GM23338 (cell line): ENCODE measurements around the gene BORCS8. TPM values are rescaled to one million over a fixed set of nuclear protein-coding genes. Genes with fewer than 3 reads are reported as not detected.

Experiments
- ATAC-seq: fragments of 200-7000 bp; cut with Tn5 transposase; 3 replicates; pipeline ENCODE4 v1.9.1; 2020
- DNase-seq: peaks from one replicate; pipeline ENCODE4 v3.0.0-alpha.2; 2015; ENCODE audit warnings: low spot score
- H2AFZ ChIP-seq: fragments of 200-600 bp; sonication (generic); 2 replicates; pipeline ENCODE4 v1.8.0; 2016; ENCODE audit warnings: antibody characterized with exemption, mild to moderate bottlenecking, moderate library complexity
- H3F3A ChIP-seq: fragments of 200-600 bp; sonication (generic); replicated peaks from 2 replicates; pipeline ENCODE4 v1.8.0; 2017; ENCODE audit warnings: antibody characterized with exemption, mixed run types, low read depth
- H3K27ac ChIP-seq: fragments of 200-600 bp; sonication (generic); 2 replicates; pipeline ENCODE4 v1.6.1; 2016; ENCODE audit warnings: low read depth
- H3K27me3 ChIP-seq: fragments of 200-600 bp; sonication (generic); 2 replicates; pipeline ENCODE4 v1.8.0; 2016; ENCODE audit warnings: mild to moderate bottlenecking, mixed run types, moderate library complexity; ENCODE audit not compliant: insufficient read depth
- H3K36me3 ChIP-seq: fragments of 200-600 bp; sonication (generic); 2 replicates; pipeline ENCODE4 v1.8.0; 2016; ENCODE audit warnings: mild to moderate bottlenecking; ENCODE audit not compliant: insufficient read depth
- H3K4me1 ChIP-seq: fragments of 200-600 bp; sonication (generic); 2 replicates; pipeline ENCODE4 v1.8.0; 2016; ENCODE audit warnings: mild to moderate bottlenecking, moderate library complexity; ENCODE audit not compliant: insufficient read depth
- H3K4me2 ChIP-seq: fragments of 200-600 bp; sonication (generic); 2 replicates; pipeline ENCODE4 v1.7.1; 2017; ENCODE audit warnings: mixed run types
- H3K4me3 ChIP-seq: fragments of 200-600 bp; sonication (generic); 2 replicates; pipeline ENCODE4 v1.6.1; 2016; ENCODE audit warnings: mixed run types
- H3K79me2 ChIP-seq: fragments of 200-600 bp; sonication (generic); replicated peaks from 2 replicates; pipeline ENCODE4 v1.8.0; 2017; ENCODE audit warnings: mild to moderate bottlenecking; ENCODE audit not compliant: insufficient read depth
- H3K9me2 ChIP-seq: fragments of 200-600 bp; sonication (generic); 2 replicates; pipeline ENCODE4 v1.8.0; 2017; ENCODE audit not compliant: insufficient read depth
- H4K20me1 ChIP-seq: fragments of 200-600 bp; sonication (generic); replicated peaks from 2 replicates; pipeline ENCODE4 v1.8.0; 2017; ENCODE audit warnings: mild to moderate bottlenecking; ENCODE audit not compliant: insufficient read depth
- H3K27ac Mint-ChIP-seq: 2 replicates; pipeline ENCODE4 v1.8.0; 2020; ENCODE audit warnings: inconsistent platforms, mild to moderate bottlenecking, moderate library complexity, mixed read lengths
- H3K27me3 Mint-ChIP-seq: 3 replicates; pipeline ENCODE4 v1.8.0; 2022; ENCODE audit warnings: low read depth, mild to moderate bottlenecking, moderate library complexity, mixed read lengths, inconsistent platforms; ENCODE audit not compliant: insufficient read depth, poor library complexity
- H3K36me3 Mint-ChIP-seq: 3 replicates; pipeline ENCODE4 v1.8.0; 2021; ENCODE audit warnings: low read depth, mild to moderate bottlenecking, inconsistent platforms, moderate library complexity, mixed read lengths
- H3K4me1 Mint-ChIP-seq: 3 replicates; pipeline ENCODE4 v1.8.0; 2020; ENCODE audit warnings: mild to moderate bottlenecking, inconsistent platforms, mixed read lengths
- H3K4me3 Mint-ChIP-seq: 3 replicates; pipeline ENCODE4 v1.8.0; 2021; ENCODE audit warnings: moderate library complexity, mild to moderate bottlenecking, inconsistent platforms, mixed read lengths
- H3K9me3 Mint-ChIP-seq: 3 replicates; pipeline ENCODE4 v1.8.0; 2020; ENCODE audit warnings: moderate library complexity, mild to moderate bottlenecking, inconsistent platforms, mixed read lengths
- CREB1 ChIP-seq: fragments of 250-450 bp; sonication (Bioruptor Pico); IDR thresholded peaks from 2 replicates; pipeline ENCODE4 v1.5.0; 2020; ENCODE audit warnings: low read depth, mild to moderate bottlenecking, moderate library complexity
- STAT1 ChIP-seq: IDR thresholded peaks from one replicate; pipeline ENCODE4 v1.6.1; 2016; ENCODE audit warnings: antibody characterized with exemption; ENCODE audit not compliant: unreplicated experiment
- ZNF114 ChIP-seq: fragments of 250-450 bp; sonication (Bioruptor Pico); IDR thresholded peaks from 2 replicates; pipeline ENCODE4 v1.5.0; 2020; ENCODE audit warnings: mild to moderate bottlenecking, moderate library complexity
- polyA plus RNA-seq: library from polyadenylated mRNA; unstranded; fragments of >200 nt; fragmentation: Nextera tagmentation; extraction: Ambion mirVana; gene quantifications from 2 replicates; pipeline ENCODE4 v1.2.1, GENCODE V29; 2016
- total RNA-seq: library from RNA; depleted of rRNA; stranded (reverse); fragments of >200 nt; shearing (Covaris generic); gene quantifications from 2 replicates; pipeline ENCODE4 v1.2.3, GENCODE V29; 2014
- TF ChIP-seq, protein P1 (sequence below): fragments of 250-450 bp; sonication (Bioruptor Pico); IDR thresholded peaks from 2 replicates; pipeline ENCODE4 v1.5.0; 2020; ENCODE audit warnings: mild to moderate bottlenecking, moderate library complexity
- TF ChIP-seq, protein P2 (sequence below), 2 experiments: fragments of 200-600 bp in 1 of 2; sonication (generic) in 1 of 2; conservative IDR thresholded peaks; 2 replicates each; pipeline versions ENCODE4 v1.5.1 to v1.6.1; 2016 to 2017; ENCODE audit warnings: antibody characterized with exemption in 2 of 2, low read depth in 2 of 2, mild to moderate bottlenecking in 2 of 2, moderate library complexity in 1 of 2

BORCS8 gene
- total and polyA plus RNA-seq, 2 experiments from 2014 or later = 15.1 to 18.8 TPM

DNA sequence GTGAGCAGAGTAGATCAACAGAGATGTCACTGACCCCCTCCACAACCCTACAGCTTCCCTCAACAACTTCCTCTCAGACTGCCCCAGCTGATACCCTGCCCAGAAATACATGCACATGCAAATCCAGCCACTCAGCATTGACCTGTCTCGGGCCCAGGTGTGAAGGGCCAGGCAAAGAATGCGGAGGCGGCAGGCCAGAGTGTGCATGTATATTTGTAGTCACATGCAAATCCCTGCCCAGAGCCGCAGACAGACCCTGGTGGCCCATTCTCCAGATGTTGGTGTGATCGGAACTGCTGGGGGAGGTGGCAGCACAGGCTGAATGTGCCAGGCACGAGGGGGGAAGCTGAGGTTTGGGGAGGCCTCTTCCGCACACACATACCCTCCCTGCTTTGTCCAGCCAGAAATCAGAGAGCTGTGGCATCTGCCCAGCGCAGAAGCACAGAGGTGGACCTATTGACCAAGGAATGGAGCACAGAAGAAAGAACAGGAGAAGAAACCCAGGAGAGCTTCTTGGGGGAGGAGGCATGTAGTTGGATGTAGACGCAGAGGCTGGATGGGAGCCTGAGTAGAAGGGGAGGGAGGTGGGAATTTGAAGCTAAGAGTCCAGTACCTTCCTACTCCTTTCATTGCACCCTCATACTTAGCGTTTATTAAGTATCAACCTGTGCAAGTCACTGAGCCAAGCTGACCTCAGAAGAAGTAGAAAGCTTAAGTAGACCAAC, 36.3 kb downstream of the BORCS8 start (continued):
- TF ChIP-seq, protein P1, sequence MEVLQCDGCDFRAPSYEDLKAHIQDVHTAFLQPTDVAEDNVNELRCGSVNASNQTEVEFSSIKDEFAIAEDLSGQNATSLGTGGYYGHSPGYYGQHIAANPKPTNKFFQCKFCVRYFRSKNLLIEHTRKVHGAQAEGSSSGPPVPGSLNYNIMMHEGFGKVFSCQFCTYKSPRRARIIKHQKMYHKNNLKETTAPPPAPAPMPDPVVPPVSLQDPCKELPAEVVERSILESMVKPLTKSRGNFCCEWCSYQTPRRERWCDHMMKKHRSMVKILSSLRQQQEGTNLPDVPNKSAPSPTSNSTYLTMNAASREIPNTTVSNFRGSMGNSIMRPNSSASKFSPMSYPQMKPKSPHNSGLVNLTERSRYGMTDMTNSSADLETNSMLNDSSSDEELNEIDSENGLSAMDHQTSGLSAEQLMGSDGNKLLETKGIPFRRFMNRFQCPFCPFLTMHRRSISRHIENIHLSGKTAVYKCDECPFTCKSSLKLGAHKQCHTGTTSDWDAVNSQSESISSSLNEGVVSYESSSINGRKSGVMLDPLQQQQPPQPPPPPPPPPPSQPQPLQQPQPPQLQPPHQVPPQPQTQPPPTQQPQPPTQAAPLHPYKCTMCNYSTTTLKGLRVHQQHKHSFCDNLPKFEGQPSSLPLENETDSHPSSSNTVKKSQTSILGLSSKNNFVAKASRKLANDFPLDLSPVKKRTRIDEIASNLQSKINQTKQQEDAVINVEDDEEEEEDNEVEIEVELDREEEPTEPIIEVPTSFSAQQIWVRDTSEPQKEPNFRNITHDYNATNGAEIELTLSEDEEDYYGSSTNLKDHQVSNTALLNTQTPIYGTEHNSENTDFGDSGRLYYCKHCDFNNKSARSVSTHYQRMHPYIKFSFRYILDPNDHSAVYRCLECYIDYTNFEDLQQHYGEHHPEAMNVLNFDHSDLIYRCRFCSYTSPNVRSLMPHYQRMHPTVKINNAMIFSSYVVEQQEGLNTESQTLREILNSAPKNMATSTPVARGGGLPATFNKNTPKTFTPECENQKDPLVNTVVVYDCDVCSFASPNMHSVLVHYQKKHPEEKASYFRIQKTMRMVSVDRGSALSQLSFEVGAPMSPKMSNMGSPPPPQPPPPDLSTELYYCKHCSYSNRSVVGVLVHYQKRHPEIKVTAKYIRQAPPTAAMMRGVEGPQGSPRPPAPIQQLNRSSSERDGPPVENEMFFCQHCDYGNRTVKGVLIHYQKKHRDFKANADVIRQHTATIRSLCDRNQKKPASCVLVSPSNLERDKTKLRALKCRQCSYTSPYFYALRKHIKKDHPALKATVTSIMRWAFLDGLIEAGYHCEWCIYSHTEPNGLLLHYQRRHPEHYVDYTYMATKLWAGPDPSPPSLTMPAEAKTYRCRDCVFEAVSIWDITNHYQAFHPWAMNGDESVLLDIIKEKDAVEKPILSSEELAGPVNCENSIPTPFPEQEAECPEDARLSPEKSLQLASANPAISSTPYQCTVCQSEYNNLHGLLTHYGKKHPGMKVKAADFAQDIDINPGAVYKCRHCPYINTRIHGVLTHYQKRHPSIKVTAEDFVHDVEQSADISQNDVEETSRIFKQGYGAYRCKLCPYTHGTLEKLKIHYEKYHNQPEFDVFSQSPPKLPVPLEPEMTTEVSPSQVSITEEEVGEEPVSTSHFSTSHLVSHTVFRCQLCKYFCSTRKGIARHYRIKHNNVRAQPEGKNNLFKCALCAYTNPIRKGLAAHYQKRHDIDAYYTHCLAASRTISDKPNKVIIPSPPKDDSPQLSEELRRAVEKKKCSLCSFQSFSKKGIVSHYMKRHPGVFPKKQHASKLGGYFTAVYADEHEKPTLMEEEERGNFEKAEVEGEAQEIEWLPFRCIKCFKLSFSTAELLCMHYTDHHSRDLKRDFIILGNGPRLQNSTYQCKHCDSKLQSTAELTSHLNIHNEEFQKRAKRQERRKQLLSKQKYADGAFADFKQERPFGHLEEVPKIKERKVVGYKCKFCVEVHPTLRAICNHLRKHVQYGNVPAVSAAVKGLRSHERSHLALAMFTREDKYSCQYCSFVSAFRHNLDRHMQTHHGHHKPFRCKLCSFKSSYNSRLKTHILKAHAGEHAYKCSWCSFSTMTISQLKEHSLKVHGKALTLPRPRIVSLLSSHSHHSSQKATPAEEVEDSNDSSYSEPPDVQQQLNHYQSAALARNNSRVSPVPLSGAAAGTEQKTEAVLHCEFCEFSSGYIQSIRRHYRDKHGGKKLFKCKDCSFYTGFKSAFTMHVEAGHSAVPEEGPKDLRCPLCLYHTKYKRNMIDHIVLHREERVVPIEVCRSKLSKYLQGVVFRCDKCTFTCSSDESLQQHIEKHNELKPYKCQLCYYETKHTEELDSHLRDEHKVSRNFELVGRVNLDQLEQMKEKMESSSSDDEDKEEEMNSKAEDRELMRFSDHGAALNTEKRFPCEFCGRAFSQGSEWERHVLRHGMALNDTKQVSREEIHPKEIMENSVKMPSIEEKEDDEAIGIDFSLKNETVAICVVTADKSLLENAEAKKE = no peak
- TF ChIP-seq CREB1 (CRISPR knock-in tag) = no peak
- TF ChIP-seq STAT1 = no peak
- no peak for TF ChIP-seq ZNF114

GRCh38 chr19:19154768-19155494, 37.0 kb downstream of the BORCS8 start:
- Mint-ChIP-seq H3K9me3 (no peaks in the 10 kb centered on the region), H3K27me3 (peaks cover 8% of the 10 kb centered on the region), H3K36me3 (peaks cover 22% of the 10 kb centered on the region), H3K4me1 (peaks cover 10% of the 10 kb centered on the region), H3K27ac (no peak overlapping the region), H3K4me3 (no peak overlapping the region; the same call in 2 of the 3 replicates)
- no peak overlapping the region for H3K4me2 ChIP-seq
- 0 out of 2 replicates have a peak, but pooled peaks cover 4% of the 10 kb centered on the region for H3F3A ChIP-seq
- no peaks in the 10 kb centered on the region for H3K9me2 ChIP-seq
- no peak overlapping the region for H3K27ac ChIP-seq
- no peaks in the 10 kb centered on the region for H4K20me1 ChIP-seq
- H2AFZ ChIP-seq = no peak overlapping the region
- TF ChIP-seq, protein P2, sequence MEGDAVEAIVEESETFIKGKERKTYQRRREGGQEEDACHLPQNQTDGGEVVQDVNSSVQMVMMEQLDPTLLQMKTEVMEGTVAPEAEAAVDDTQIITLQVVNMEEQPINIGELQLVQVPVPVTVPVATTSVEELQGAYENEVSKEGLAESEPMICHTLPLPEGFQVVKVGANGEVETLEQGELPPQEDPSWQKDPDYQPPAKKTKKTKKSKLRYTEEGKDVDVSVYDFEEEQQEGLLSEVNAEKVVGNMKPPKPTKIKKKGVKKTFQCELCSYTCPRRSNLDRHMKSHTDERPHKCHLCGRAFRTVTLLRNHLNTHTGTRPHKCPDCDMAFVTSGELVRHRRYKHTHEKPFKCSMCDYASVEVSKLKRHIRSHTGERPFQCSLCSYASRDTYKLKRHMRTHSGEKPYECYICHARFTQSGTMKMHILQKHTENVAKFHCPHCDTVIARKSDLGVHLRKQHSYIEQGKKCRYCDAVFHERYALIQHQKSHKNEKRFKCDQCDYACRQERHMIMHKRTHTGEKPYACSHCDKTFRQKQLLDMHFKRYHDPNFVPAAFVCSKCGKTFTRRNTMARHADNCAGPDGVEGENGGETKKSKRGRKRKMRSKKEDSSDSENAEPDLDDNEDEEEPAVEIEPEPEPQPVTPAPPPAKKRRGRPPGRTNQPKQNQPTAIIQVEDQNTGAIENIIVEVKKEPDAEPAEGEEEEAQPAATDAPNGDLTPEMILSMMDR (conservative IDR thresholded peaks at IDR 0.05; ENCODE audit: low read depth in 2 of 2) = peak in 1 of 2 experiments; percentile 34; a peak in 2 of 4 replicates
- TF ChIP-seq CREB1 (CRISPR knock-in tag) = no peak
- no peaks in the 10 kb centered on the region for H3K27me3 ChIP-seq
- no peak for DNase-seq
- no peaks in the 10 kb centered on the region for H3K36me3 ChIP-seq
- peak; percentile 57 for ATAC-seq
- H3K4me1 ChIP-seq = no peaks in the 10 kb centered on the region
- H3K79me2 ChIP-seq = no peaks in the 10 kb centered on the region
- no peak overlapping the region for H3K4me3 ChIP-seq
